Loucy (cell line): ENCODE results near the gene MICAL2.

Experiments used
- H2AFZ ChIP-seq: fragments of 200-600 bp; sonication (generic); 2 replicates; pipeline ENCODE4 v1.6.0; 2016; ENCODE audit warnings: antibody characterized with exemption, mild to moderate bottlenecking, low read length, moderate library complexity
- H3F3A ChIP-seq: fragments of 200-600 bp; 2 replicates; pipeline ENCODE4 v1.6.0; 2016; ENCODE audit warnings: antibody characterized with exemption, low read depth, mild to moderate bottlenecking
- H3K27me3 ChIP-seq: fragments of 200-600 bp; sonication (generic); 2 replicates; pipeline ENCODE4 v1.6.1; 2014; ENCODE audit warnings: low read length, mild to moderate bottlenecking; ENCODE audit not compliant: insufficient read depth, poor library complexity, severe bottlenecking
- H3K36me3 ChIP-seq: fragments of 200-600 bp; sonication (generic); 2 replicates; pipeline ENCODE4 v1.6.1; 2016; ENCODE audit warnings: low read length; ENCODE audit not compliant: insufficient read depth
- H3K4me1 ChIP-seq: fragments of 200-600 bp; sonication (generic); 2 replicates; pipeline ENCODE4 v1.5.1; 2014; ENCODE audit warnings: low read length, mild to moderate bottlenecking; ENCODE audit not compliant: insufficient read depth, poor library complexity, severe bottlenecking
- H3K4me2 ChIP-seq: fragments of 200-600 bp; sonication (generic); 2 replicates; pipeline ENCODE4 v1.6.0; 2014; ENCODE audit warnings: antibody characterized with exemption, low read length, low read depth, mild to moderate bottlenecking; ENCODE audit not compliant: poor library complexity, severe bottlenecking
- H3K4me3 ChIP-seq: fragments of 200-600 bp; sonication (generic); 2 replicates; pipeline ENCODE4 v1.5.1; 2014; ENCODE audit warnings: low read length, mild to moderate bottlenecking, mixed read lengths; ENCODE audit not compliant: poor library complexity, severe bottlenecking
- H3K79me2 ChIP-seq: fragments of 200-600 bp; sonication (generic); 2 replicates; pipeline ENCODE4 v1.6.1; 2014; ENCODE audit warnings: low read length; ENCODE audit not compliant: insufficient read depth
- H3K9ac ChIP-seq: fragments of 200-600 bp; sonication (generic); 2 replicates; pipeline ENCODE4 v1.6.0; 2014; ENCODE audit warnings: mild to moderate bottlenecking, low read depth, low read length, moderate library complexity; ENCODE audit not compliant: poor library complexity, severe bottlenecking
- H3K9me2 ChIP-seq: fragments of 200-600 bp; sonication (generic); replicated peaks from 2 replicates; pipeline ENCODE4 v1.6.1; 2016; ENCODE audit warnings: low read depth, low read length, mixed read lengths
- H3K9me3 ChIP-seq: fragments of 200-600 bp; sonication (generic); 2 replicates; pipeline ENCODE4 v1.6.1; 2014; ENCODE audit warnings: mild to moderate bottlenecking, antibody characterized with exemption, low read length, low read depth; ENCODE audit not compliant: insufficient read depth
- H4K20me1 ChIP-seq: fragments of 200-600 bp; sonication (generic); 2 replicates; pipeline ENCODE4 v1.6.0; 2014; ENCODE audit warnings: antibody characterized with exemption, low read length, mild to moderate bottlenecking; ENCODE audit not compliant: insufficient read depth, poor library complexity, severe bottlenecking
- EZH2phosphoT487 ChIP-seq: fragments of 200-600 bp; IDR thresholded peaks from 2 replicates; pipeline ENCODE4 v1.6.1; 2018; ENCODE audit warnings: antibody characterized with exemption, mild to moderate bottlenecking, moderate library complexity, borderline replicate concordance
- TF ChIP-seq, protein P1 (sequence below): fragments of 200-600 bp; sonication (generic); conservative IDR thresholded peaks from 2 replicates; pipeline ENCODE4 v1.5.1; 2014; ENCODE audit warnings: mild to moderate bottlenecking, antibody characterized with exemption, low read length

MICAL2 gene

DNA sequence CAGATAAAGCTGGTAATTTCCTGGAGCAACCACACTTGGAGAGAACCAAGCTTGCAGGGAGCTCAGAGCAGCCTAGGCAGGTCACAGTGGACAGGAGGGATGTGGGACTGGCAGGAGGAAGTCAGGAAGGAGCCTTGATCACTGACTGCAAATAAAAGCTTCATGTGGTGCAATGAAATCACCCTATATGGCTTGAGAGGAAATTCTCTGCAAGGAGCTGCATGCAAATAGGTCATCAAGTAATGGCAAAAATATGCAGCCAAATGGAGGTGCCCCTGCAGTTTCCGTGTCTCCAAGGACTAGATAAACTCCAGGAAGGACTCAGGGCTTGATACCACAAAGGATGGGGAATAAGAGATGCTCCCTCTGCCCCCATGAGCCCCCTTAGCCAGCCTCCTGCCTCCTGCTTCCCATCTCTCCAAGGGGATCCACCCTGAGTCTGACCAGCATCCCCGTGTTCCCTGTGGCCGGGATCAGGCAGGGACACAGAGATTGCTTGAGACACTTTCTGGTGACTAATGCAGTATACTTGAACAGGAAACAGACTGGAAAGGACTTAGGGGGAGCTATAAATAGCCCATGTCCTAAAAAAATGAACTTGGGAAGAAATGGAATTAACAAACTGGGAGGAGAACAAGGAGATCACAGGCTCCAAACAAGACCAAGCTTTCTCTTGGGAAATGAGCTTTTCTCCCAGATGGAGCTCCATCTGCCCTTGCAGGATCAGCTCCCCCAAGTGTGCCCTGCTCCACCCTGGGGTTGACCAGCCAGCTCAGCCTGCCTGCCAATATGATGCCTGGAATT is 23.9 kb upstream of the MICAL2 start:
- Histone ChIP-seq H3K9me3 (no peaks in the 10 kb centered on the region), H3K4me3 (peak overlapping the region; percentile 57), H3K36me3 (no peaks in the 10 kb centered on the region), H3K4me2 (peak overlapping the region; percentile 79), H3K9me2 (no peaks in the 10 kb centered on the region), H2AFZ (no peak overlapping the region), H3K9ac (peak overlapping the region; percentile 80), H4K20me1 (no peaks in the 10 kb centered on the region), H3K79me2 (no peaks in the 10 kb centered on the region), H3K27me3 (no peaks in the 10 kb centered on the region), H3K4me1 (peaks cover 72% of the 10 kb centered on the region), H3F3A (peaks cover 9% of the 10 kb centered on the region; the same call in 1 of the 2 replicates)
- TF ChIP-seq EZH2phosphoT487 = no peak
- TF ChIP-seq, protein P1, sequence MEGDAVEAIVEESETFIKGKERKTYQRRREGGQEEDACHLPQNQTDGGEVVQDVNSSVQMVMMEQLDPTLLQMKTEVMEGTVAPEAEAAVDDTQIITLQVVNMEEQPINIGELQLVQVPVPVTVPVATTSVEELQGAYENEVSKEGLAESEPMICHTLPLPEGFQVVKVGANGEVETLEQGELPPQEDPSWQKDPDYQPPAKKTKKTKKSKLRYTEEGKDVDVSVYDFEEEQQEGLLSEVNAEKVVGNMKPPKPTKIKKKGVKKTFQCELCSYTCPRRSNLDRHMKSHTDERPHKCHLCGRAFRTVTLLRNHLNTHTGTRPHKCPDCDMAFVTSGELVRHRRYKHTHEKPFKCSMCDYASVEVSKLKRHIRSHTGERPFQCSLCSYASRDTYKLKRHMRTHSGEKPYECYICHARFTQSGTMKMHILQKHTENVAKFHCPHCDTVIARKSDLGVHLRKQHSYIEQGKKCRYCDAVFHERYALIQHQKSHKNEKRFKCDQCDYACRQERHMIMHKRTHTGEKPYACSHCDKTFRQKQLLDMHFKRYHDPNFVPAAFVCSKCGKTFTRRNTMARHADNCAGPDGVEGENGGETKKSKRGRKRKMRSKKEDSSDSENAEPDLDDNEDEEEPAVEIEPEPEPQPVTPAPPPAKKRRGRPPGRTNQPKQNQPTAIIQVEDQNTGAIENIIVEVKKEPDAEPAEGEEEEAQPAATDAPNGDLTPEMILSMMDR = no peak

DNA sequence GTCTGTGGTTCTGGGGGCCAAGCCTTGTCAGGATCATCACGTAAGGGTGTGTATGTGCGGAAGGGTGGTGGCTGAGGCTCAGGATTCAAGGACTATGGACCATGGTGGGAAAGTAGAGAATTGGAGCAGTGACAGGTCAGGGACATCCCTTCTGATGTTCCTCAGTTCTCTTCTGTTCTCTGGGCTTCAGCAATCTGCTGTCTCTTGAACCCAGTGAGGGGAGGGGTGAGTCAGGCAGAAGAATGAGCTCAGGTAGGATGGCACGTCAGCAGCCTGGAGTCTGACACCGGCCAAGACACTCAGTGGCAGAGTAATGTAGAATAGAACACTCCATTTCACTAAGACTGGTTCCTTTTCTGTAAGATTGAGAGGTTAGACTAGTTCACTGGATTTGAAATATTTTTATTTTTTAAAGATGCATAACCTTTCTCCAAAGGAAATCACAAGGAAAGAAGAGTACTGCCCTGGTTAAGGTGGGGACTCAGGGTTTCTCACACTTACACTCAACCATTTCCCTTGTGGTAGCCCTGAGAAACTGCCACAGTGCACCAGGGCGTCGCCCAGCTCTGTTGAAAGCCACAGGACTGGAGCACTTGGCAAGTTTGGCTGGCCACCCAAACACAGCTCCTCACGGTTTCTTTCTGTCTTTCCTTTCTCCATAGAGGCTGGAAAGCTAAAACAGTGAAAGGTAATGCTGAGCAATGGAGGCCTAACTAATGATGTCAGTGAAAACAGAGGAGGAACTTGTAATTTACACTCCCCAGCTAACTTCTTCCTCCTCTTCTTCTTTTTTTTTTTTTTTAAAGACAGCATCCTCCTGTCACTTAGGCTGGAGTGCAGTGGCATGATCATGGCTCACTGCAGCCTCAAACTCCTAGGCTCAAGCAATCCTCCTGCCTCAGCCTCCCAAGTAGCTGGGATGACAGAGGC is 23.1 kb upstream of the MICAL2 start:
- Histone ChIP-seq H3K9me3 (no peaks in the 10 kb centered on the region), H3K4me1 (peaks cover 80% of the 10 kb centered on the region), H4K20me1 (no peaks in the 10 kb centered on the region), H2AFZ (no peak overlapping the region), H3F3A (peaks cover 9% of the 10 kb centered on the region; the same call in 1 of the 2 replicates), H3K36me3 (no peaks in the 10 kb centered on the region), H3K27me3 (no peaks in the 10 kb centered on the region), H3K4me3 (peak overlapping the region; percentile 57), H3K79me2 (no peaks in the 10 kb centered on the region), H3K9me2 (no peaks in the 10 kb centered on the region), H3K4me2 (peak overlapping the region; percentile 79), H3K9ac (peak overlapping the region; percentile 80)
- no peak for TF ChIP-seq EZH2phosphoT487
- TF ChIP-seq, protein P1 = peak; percentile 43

DNA sequence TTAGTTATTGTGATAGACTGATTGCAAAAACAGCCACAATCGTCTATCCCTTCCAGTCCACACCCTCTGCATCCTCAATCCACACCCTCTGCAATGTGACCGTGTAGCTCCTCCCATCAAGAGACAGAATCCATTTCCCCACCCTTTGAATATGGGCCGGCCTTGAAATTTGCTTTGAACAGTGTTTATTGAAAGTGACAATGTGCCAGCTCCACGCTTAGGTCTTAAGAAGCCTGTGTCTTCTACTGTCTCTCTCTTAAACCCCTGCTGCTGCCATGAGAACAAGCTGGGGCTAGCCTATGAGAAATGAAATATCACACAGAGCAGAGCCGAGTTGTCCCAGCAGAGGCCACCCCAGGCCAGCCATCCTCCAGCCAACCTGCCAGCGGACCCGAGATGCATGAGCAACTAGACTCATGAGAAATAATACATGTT is 22.3 kb upstream of the MICAL2 start:
- no peaks in the 10 kb centered on the region for H4K20me1 ChIP-seq
- no peaks in the 10 kb centered on the region for H3K9me3 ChIP-seq
- TF ChIP-seq, protein P1 = peak; percentile 52
- no peak for TF ChIP-seq EZH2phosphoT487
- H3K4me2 ChIP-seq = peak overlapping the region; percentile 79
- H3K9ac ChIP-seq = peak overlapping the region; percentile 80
- peaks cover 83% of the 10 kb centered on the region for H3K4me1 ChIP-seq
- no peaks in the 10 kb centered on the region for H3K27me3 ChIP-seq
- no peaks in the 10 kb centered on the region for H3K9me2 ChIP-seq
- no peak overlapping the region for H2AFZ ChIP-seq
- peak overlapping the region; percentile 57 for H3K4me3 ChIP-seq
- H3F3A ChIP-seq = peaks cover 9% of the 10 kb centered on the region; the same call in 1 of the 2 replicates
- H3K36me3 ChIP-seq = no peaks in the 10 kb centered on the region
- H3K79me2 ChIP-seq = no peaks in the 10 kb centered on the region
